OCI-LY3 (cell line): ENCODE results near the gene PRDM16.

ENCODE experiments used
- H2AFZ ChIP-seq: fragments of 200-600, 300-600 bp; shearing (Covaris generic); 2 replicates; pipeline ENCODE4 v1.6.0; 2014; ENCODE audit warnings: antibody characterized with exemption, low read depth, low read length
- H3K27ac ChIP-seq: fragments of 200-600, 300-600 bp; sonication (generic); 2 replicates; pipeline ENCODE4 v1.5.1; 2014; ENCODE audit warnings: mild to moderate bottlenecking, low read length, moderate library complexity, mixed read lengths
- H3K27me3 ChIP-seq: fragments of 200-600, 300-600 bp; sonication (generic); 2 replicates; pipeline ENCODE4 v1.6.1; 2014; ENCODE audit warnings: low read depth, low read length, mixed read lengths
- H3K36me3 ChIP-seq: fragments of 200-600, 300-600 bp; sonication (generic); replicated peaks from 2 replicates; pipeline ENCODE3; 2014; ENCODE audit warnings: low read depth, low read length, mixed read lengths
- H3K4me1 ChIP-seq: fragments of 300-600, 200-600 bp; sonication (generic); 2 replicates; pipeline ENCODE4 v1.6.1; 2014; ENCODE audit warnings: low read length, mixed read lengths
- H3K4me2 ChIP-seq: fragments of 200-600, 300-600 bp; sonication (generic); 2 replicates; pipeline ENCODE4 v1.6.1; 2014; ENCODE audit warnings: low read length, mixed read lengths
- H3K4me3 ChIP-seq: fragments of 300-600, 200-600 bp; sonication (generic); 2 replicates; pipeline ENCODE4 v1.5.1; 2014; ENCODE audit warnings: antibody characterized with exemption, mild to moderate bottlenecking, low read length, moderate library complexity
- H3K79me2 ChIP-seq: fragments of 300-600, 200-600 bp; shearing (Covaris generic); 2 replicates; pipeline ENCODE4 v1.6.1; 2014; ENCODE audit warnings: mild to moderate bottlenecking, low read length, mixed read lengths
- H3K9ac ChIP-seq: fragments of 300-600, 200-600 bp; shearing (Covaris generic); 2 replicates; pipeline ENCODE4 v1.6.0; 2014; ENCODE audit warnings: mild to moderate bottlenecking, low read length, moderate library complexity
- H3K9me3 ChIP-seq: fragments of 200-600, 300-600 bp; shearing (Covaris generic); 2 replicates; pipeline ENCODE4 v1.6.1; 2014; ENCODE audit warnings: low read length, mixed read lengths; ENCODE audit not compliant: insufficient read depth
- H4K20me1 ChIP-seq: fragments of 200-600, 300-600 bp; sonication (generic); 2 replicates; pipeline ENCODE4 v1.6.1; 2016; ENCODE audit warnings: low read length, mixed read lengths; ENCODE audit not compliant: insufficient read depth
- EZH2phosphoT487 ChIP-seq: fragments of 200-600 bp; shearing (Covaris generic); IDR thresholded peaks from 2 replicates; pipeline ENCODE4 v1.6.1; 2018; ENCODE audit warnings: antibody characterized with exemption, mixed run types, low read depth
- TF ChIP-seq, protein P1 (sequence below): fragments of 200-600, 300-600 bp; sonication (generic); IDR thresholded peaks from 2 replicates; pipeline ENCODE4 v1.5.1; 2014; ENCODE audit warnings: antibody characterized with exemption, low read length, low read depth

Gene PRDM16

DNA sequence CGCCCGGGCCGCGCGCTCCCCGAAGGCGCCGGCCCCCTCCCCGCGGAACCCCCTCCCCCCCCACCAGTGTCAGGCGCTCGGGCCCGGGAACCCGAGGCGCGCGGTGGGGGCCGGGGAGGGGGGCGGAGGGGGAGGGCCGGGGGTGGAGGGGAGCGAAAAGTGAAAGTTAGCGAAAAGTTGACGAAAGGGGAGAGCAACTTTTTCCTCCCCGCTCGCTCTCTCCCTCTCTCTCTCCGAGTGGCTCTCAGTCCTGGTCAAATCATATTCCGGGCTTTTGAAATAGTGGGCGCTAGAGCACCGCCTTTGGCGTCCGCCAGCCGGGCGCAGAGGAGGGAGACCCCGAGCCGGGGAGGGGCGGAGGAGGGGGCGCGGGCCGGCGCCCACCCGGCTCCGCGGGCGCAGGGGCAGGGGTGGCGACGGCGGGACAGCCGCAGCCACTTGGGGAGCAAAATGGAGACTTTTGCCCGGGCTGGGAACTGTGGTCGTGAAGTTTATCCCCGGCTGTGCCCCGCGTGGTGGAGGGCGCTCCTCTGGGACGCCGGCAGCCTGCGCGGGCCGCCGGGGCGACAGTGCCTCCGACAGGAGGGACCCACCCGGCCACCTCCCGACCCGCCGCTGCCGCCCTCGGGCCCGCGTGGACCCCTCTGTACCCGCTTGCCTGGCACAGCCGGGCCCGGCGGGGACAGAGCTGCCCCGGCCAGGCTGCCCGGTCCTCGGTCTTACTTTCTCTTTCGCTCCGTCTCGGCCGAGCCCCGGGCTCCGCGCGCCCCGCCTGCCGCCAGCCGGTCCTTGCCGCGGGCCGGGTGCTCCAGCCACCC, 697 bp downstream of the PRDM16 start:
- H3K4me1 ChIP-seq, result no peaks in the 10 kb centered on the region
- no peaks in the 10 kb centered on the region for H3K79me2 ChIP-seq
- no peaks in the 10 kb centered on the region for H4K20me1 ChIP-seq
- TF ChIP-seq, protein P1, sequence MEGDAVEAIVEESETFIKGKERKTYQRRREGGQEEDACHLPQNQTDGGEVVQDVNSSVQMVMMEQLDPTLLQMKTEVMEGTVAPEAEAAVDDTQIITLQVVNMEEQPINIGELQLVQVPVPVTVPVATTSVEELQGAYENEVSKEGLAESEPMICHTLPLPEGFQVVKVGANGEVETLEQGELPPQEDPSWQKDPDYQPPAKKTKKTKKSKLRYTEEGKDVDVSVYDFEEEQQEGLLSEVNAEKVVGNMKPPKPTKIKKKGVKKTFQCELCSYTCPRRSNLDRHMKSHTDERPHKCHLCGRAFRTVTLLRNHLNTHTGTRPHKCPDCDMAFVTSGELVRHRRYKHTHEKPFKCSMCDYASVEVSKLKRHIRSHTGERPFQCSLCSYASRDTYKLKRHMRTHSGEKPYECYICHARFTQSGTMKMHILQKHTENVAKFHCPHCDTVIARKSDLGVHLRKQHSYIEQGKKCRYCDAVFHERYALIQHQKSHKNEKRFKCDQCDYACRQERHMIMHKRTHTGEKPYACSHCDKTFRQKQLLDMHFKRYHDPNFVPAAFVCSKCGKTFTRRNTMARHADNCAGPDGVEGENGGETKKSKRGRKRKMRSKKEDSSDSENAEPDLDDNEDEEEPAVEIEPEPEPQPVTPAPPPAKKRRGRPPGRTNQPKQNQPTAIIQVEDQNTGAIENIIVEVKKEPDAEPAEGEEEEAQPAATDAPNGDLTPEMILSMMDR, result no peak
- no peak for TF ChIP-seq EZH2phosphoT487
- no peaks in the 10 kb centered on the region for H3K36me3 ChIP-seq
- H3K4me2 ChIP-seq, result no peak overlapping the region
- H3K4me3 ChIP-seq, result no peak overlapping the region
- no peak overlapping the region for H2AFZ ChIP-seq
- no peak overlapping the region for H3K27ac ChIP-seq
- H3K9me3 ChIP-seq, result no peaks in the 10 kb centered on the region
- no peaks in the 10 kb centered on the region for H3K27me3 ChIP-seq
- H3K9ac ChIP-seq, result no peak overlapping the region

DNA sequence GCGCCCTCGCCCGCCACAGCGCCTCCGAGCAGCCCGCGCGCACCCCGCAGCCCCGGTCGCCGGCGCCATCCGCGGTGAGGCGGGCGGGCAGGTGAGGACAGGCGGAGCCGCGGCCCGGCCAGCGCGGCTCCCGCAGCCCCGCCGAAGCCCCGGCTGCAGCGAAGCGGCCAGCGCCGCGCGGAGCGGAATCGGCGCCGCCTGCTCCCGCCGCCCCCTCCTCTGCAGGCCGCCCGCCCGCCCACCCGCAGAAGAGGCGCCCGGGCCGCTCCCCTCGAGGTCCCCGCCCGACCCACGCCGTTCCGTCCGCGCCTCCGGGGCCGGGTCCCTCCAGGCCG, 1.3 kb downstream of the PRDM16 start:
- no peaks in the 10 kb centered on the region for H4K20me1 ChIP-seq
- no peaks in the 10 kb centered on the region for H3K27me3 ChIP-seq
- no peaks in the 10 kb centered on the region for H3K9me3 ChIP-seq
- no peaks in the 10 kb centered on the region for H3K79me2 ChIP-seq
- H3K4me2 ChIP-seq, result no peak overlapping the region
- H3K4me1 ChIP-seq, result no peaks in the 10 kb centered on the region
- no peak overlapping the region for H3K9ac ChIP-seq
- H3K36me3 ChIP-seq, result no peaks in the 10 kb centered on the region
- H3K27ac ChIP-seq, result no peak overlapping the region
- H2AFZ ChIP-seq, result no peak overlapping the region
- H3K4me3 ChIP-seq, result no peak overlapping the region
- TF ChIP-seq, protein P1, result no peak
- TF ChIP-seq EZH2phosphoT487, result no peak

DNA sequence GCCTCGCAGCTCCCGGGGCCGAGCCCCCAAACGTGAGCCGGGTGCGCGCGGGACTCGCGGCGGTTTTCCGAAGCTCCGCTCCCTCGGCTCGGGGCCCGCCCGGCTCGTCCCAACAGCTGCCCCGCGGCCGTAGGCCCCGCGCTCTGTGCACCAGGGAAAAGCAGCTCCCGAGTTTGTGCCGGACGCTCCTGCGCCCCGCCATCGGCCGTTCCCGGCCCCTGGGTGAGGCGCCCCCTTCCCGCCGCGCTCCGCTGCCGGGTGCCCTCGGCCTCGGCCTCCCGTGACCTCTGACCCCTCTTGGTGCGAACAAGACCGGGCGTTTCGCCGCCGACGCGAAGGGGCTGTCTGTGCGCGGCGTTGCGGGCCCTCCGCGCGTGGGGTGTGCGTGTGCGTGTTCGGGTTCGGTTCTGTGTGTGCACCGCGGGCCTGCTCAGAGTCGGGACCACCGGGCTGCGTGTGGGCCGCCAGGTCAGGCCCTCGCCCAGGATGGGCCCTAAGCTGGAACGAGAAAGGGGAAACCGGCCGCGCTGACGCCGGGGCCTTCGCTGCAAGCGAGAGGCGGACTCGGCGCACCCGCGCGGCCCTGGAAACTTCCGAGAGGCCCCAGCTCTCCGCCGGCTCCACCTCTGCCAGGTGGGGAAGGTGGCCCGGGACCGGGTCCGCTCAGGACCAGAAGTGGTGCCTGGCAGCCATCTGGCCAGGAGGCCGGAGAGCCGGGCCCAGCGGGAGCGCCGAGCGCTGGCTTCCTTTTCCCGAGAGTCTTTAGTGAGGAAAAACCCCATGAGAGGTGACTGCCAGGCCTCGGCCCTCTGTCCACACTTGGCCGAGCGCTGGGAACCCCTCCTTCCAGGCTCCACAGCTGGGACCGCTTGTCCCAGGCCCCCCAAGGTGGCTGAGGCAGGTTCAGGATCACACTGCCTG, 1.9 kb downstream of the PRDM16 start:
- H3K9ac ChIP-seq, result no peak overlapping the region
- H3K4me2 ChIP-seq, result no peak overlapping the region
- H3K4me3 ChIP-seq, result no peak overlapping the region
- no peak overlapping the region for H2AFZ ChIP-seq
- no peaks in the 10 kb centered on the region for H3K4me1 ChIP-seq
- H4K20me1 ChIP-seq, result no peaks in the 10 kb centered on the region
- no peak overlapping the region for H3K27ac ChIP-seq
- no peaks in the 10 kb centered on the region for H3K9me3 ChIP-seq
- H3K27me3 ChIP-seq, result no peaks in the 10 kb centered on the region
- H3K79me2 ChIP-seq, result no peaks in the 10 kb centered on the region
- TF ChIP-seq, protein P1, result no peak
- TF ChIP-seq EZH2phosphoT487, result no peak
- no peaks in the 10 kb centered on the region for H3K36me3 ChIP-seq
